Nucleus accumbens (tissue), 56 donors: Measurements from ENCODE around the gene ITM2A.

Experiments used
- DNase-seq, 56 donors: peaks; one replicate each; lab custom pipeline; 2025; lab: John Stamatoyannopoulos, UW

ITM2A gene

GRCh38 chrX:79366873-79367749 lies at the start of gene ITM2A:
Gene ITM2A (minus strand): TSS chrX:79367334. CDS start chrX:79367215, 119 bp downstream.
- peak in 20 of 56 donors; percentile 0 to 30 (median 12) for DNase-seq

- no peak for DNase-seq
Measured at GRCh38 chrX:79415056-79415455, 47.9 kb upstream of the ITM2A start.

DNA sequence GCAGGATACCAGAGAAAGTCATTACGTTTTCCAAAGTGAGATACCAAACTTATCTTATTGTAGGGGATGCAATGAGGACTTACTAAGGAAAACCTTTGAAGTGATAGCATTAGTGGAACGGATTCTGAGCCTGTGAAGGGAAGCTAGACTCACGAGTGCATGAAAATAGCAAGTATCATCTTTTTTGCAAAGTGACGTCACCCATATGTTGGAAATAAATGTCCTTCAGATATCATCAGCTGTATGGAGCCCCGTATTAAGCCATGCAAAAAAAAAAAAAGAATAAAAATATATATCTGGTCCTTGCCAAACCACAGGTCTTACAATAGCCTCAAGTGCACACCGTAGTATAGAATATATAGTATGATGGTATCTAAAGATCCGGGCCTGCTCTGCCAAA lies 46.8 kb upstream of the ITM2A start:
- no peak for DNase-seq

GRCh38 chrX:79412972-79413371 lies 45.8 kb upstream of the ITM2A start:
- no peak for DNase-seq

- no peak for DNase-seq
Measured at GRCh38 chrX:79412166-79412565, 45.0 kb upstream of the ITM2A start.

DNA sequence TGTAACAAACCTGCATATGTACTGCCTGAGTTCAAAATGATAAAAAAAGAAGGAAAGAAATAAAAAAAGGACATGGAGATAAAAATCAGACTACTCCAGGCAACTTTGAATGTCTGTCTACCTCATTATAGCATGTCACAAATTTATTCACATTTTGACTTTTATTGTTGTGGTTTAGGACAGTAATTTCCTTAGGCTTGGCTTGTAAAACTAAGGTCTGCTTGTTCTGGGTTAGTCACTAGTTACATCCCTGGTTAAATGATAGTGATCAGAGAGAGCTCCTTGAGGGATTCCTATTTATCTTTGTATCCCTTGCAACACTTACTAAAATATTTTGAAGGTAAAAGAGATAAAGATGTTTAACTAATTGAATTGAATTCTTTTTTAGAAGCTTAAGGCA lies 42.5 kb upstream of the ITM2A start:
- DNase-seq = no peak

DNA sequence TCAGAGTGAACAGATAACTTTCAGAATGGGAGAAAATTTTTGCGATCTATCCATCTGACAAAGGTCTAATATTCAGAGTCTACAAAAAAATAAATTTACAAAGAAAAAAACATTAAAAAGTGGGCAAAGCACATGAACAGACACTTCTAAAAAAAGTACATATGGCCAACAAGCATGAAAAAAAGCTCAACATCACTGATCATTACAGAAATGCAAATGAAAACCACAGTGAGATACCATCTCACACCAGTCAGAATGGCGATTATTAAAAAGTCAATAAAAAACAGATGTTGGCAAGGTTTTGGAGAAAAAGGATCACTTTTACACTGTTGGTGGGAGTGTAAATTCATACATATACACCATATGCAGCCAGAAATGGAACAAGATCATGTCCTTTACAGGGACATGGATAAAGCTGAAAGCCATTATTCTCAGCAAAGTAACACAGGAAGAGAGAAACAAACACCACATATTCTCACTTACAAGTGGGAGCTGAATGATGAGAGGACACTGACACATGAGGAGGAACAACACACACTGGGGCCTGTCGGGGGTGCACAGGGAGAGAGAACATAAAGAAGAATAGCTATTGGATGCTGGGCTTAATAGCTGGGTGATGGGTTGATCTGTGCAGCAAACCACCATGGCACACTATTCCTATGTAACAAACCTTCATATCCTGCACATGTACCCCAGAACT lies 41.6 kb upstream of the ITM2A start:
- DNase-seq = no peak

DNA sequence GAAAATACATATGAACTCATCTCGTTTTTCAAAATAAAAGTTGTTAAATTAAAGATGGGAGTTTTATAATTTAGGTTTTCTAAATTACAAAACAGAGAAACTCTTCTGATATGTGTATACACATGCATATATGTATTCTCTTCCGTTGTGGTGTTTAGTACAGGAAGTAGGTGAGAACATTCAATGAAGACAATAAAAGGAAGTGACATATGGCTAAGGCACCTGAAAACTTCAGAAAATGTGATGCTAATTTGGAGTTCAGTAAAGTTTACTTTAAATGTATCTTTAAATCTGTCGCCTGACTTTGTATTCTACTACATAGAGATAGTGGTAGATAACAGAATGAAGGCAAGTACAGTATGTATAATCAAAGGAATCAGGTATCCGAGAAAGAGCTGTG lies 33.5 kb upstream of the ITM2A start:
- DNase-seq = no peak

DNA sequence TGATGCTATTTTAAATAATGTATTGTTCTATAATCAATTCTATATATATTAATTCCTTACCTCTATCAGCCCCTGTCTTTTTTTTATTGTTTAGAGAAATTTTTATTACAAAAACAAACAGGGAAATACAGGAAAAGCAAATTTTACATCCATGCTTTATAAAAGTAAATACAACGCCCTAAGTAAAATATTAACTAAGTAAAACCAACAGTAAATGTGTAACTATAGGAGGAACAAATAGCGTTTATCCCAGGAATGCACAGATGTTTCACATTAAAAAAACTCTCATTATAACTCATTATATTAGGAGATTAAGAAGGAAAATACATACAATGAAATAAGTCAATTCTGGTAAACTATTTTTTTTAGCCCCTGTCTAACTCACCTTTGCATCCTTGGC lies 8.2 kb upstream of the ITM2A start:
- no peak for DNase-seq

DNA sequence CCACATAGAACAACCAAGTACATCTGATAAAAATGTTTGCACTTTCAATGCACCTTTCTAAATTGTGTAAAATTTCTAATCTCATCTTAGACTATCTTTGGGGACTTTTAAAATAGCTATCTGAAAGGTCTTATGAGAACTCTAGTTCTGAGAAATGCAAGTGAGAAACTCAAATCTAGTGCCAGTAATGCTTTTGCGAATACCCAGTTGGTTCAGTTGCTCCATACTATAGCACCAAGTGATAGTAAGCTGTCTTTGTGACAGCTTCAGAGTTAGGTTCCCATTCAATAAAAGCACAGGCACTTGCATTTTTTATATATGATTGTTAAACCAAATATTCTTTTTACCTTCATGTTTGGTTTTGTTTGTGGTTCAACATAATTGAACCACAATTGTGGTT lies 4.5 kb upstream of the ITM2A start:
- DNase-seq = no peak

- no peak for DNase-seq
Measured at GRCh38 chrX:79371101-79371500, 4.0 kb upstream of the ITM2A start.

- DNase-seq = no peak
Measured at GRCh38 chrX:79369871-79370270, 2.7 kb upstream of the ITM2A start.

DNA sequence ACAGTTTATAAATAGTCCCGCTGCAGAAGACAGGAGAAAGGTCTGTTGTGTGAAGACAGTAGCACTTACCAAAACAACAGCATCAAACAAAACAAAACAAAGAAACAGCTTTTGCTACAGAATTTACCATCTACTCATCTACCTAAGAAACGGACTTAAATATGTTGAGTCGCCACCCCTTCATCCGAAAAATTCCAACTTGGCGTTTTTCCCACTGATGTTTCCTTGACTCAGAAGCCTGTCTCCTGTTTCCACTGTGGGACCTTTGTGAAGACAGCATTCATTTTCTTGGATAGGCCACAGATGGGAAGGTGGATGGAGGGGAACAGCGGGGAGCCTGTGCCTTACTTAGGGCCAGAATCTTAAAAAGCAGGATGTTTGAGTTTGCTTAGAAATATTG lies 1.3 kb upstream of the ITM2A start:
- peak in 1 of 56 donors; percentile 1 for DNase-seq

DNA sequence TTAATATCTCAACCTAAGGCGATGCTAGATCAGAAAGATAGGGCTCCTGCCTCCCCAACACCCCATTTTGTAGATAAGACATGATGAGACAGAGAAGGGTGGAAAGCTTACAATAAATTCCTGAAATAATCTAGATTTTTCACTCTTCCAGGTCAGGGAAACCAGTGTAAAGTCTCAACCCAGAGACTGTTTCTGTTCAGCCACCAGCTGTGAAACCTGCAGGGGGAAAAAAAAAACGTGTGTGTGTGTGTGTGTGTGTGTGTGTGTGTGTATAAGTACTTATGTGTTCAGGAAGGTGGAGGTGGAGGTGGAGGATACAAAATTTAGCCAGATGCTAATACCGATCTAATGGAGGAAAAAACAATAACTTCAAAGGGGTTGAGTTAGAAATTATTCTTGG lies 773 bp upstream of the ITM2A start:
- DNase-seq = no peak

GRCh38 chrX:79366556-79366872 lies 620 bp downstream of the ITM2A start:
- no peak for DNase-seq

DNA sequence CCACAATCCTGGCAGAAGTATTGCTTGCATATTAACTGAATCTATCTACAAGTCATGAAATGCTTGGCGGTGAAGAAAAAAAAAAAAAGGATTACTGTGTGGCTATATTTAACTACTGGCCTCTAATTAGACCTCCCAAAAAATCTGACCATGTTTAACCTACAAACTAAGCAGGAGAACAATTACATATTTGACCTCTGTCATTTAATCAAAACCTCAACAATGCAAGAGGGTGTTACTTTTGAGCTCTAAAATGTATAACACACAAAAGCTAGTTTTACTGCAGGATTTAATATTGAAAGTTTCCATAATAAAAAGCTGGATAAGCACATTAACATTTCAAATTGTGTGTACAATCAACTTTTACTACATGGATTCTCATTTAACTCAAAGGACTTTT lies 1.5 kb downstream of the ITM2A start:
- no peak for DNase-seq

- no peak for DNase-seq
Measured at GRCh38 chrX:79364306-79364705, 2.8 kb downstream of the ITM2A start.

GRCh38 chrX:79361192-79361870 lies 5.8 kb downstream of the ITM2A start:
- no peak for DNase-seq

DNA sequence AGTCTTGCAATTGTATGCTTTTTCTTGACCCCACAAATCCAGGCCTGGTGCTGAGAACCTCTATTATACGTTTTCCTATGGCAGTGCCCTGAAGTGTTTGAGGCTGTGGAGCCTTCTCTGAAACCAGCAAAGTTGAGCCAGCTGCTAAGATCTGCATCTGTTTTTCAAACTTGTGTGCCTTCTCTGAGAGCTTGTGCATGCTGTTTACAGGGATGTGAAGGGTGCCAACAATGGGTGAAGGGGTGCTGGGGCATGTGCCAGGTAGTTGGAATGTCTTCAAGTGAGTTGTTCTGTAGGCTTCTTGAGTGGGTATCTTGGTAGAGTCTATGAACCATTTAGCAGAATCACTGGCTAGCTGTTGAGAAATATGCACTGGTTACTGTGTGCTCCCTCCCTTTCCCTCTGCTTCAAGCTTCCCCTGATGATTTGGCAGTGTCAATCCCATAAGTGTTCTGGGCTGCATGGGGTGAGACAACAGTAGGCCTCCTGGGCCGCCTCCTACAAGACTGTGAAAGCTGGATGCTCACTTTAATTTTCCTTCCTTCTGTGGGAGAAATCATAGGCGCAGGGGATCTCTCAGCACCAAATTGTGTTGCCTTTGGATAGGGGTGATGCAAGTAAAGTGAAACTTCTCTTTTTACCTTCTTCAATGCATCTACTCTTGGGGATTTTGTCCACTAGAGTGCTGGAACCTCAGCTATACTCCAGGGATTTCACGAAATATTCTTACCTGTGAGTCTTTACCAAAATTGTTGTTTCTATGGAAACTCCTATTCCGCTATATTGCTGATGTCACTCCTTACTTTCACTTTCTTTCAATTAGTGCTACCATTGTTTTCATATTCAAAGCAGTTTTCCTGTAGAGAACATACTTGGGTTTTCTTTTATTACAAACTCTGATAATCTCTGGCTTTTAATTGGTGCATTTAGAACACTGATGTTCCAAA lies 30.0 kb downstream of the ITM2A start:
- no peak for DNase-seq

GRCh38 chrX:79330022-79330421 lies 37.1 kb downstream of the ITM2A start:
- DNase-seq = no peak
